Breast epithelium (tissue), 4 donors: Measurements from ENCODE around the gene XAGE1A. TPM values are rescaled to one million over a fixed set of nuclear protein-coding genes. Genes with fewer than 3 reads are reported as not detected.
"Not testable (repeated sequence)": the region's sequence is repeated elsewhere in the genome, so short reads cannot be mapped to it uniquely, and the experiment has no call there.

ENCODE experiments used
- DNase-seq, 2 donors: peaks; one replicate each; pipeline ENCODE4 v3.0.0-alpha.2; 2019; ENCODE audit warnings: low spot score in 2 of 2
- H3K27ac ChIP-seq, 2 donors: fragments of 200-600 bp; sonication (generic) in 1 of 2; one replicate each; pipeline ENCODE4 v1.5.1; 2016 to 2019; ENCODE audit warnings: mild to moderate bottlenecking in 1 of 2
- H3K27me3 ChIP-seq, 2 donors: fragments of 200-600 bp; sonication (generic) in 1 of 2; one replicate each; pipeline versions ENCODE4 v1.5.1 to v1.6.0; 2017 to 2019; ENCODE audit warnings: control low read depth in 1 of 2, mild to moderate bottlenecking in 1 of 2
- H3K36me3 ChIP-seq: fragments of 200-600 bp; one replicate; pipeline ENCODE4 v1.5.1; 2019
- H3K4me1 ChIP-seq, 2 donors: fragments of 200-600 bp; sonication (generic); one replicate each; pipeline ENCODE4 v1.5.1; 2016 to 2019; ENCODE audit warnings: control low read depth in 1 of 2
- H3K4me3 ChIP-seq, 3 donors: fragments of 200-600 bp; sonication (generic); 1 replicate in 2 of 3; 2 replicates in 1 of 3; pipeline ENCODE4 v1.5.1; 2016 to 2019; ENCODE audit warnings: mild to moderate bottlenecking in 3 of 3, moderate library complexity in 2 of 3
- H3K9me3 ChIP-seq, 2 donors: fragments of 200-600 bp; sonication (generic) in 1 of 2; one replicate each; pipeline ENCODE4 v1.5.1; 2016 to 2019; ENCODE audit warnings: control low read depth in 1 of 2
- POLR2A ChIP-seq: fragments of 450-650 bp; IDR thresholded peaks from one replicate; pipeline ENCODE4 v1.6.1; 2016; ENCODE audit warnings: antibody characterized with exemption, mild to moderate bottlenecking, moderate library complexity
- POLR2AphosphoS5 ChIP-seq, 3 donors: sonication (generic); formaldehyde crosslinking; IDR thresholded peaks; one replicate each; pipeline ENCODE4 v1.6.1; 2017; ENCODE audit warnings: antibody characterized with exemption in 3 of 3
- intact Hi-C: fragments of 100-400 bp; cut with DNase I; formaldehyde crosslinking; loops from one replicate; pipeline ENCODE4 v1.15.1; 2023; ENCODE audit warnings: low total_unique reads
- total RNA-seq, 3 donors: library from RNA; depleted of rRNA; stranded (reverse); fragments of >200 nt; gene quantifications; one replicate each; pipeline ENCODE4 v1.1.0, GENCODE V29; 2016
- TF ChIP-seq, protein P1 (sequence below), 3 donors: fragments of 450-650 bp; IDR thresholded peaks; one replicate each; pipeline ENCODE4 v1.5.1; 2016 to 2017; ENCODE audit warnings: antibody characterized with exemption in 3 of 3, mild to moderate bottlenecking in 3 of 3, moderate library complexity in 3 of 3

XAGE1A gene
- total RNA-seq, 3 donors from 2014 or later, result not detected

DNA sequence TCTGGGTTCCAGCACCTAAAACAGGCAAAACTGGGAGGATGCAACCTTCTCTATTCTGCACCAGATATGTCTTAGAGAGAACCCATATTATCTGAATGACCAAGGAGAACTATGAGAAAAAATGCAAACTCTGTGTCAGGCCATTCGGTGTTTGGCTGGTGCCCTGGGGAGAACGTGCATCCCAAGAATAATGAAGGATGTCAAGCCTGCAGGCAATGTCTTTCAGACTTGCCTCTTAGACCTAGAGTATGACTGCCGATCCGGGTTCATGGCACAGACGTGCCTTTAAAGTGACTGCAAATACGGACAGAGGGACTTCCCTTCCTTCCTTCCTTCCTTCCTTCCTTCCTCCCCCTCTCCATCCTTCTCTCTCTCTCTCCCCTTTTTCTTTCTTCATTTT lies 14.3 kb downstream of the XAGE1A start:
- H3K4me1 ChIP-seq, result no peaks in the 10 kb centered on the region
- no peaks in the 10 kb centered on the region for H3K36me3 ChIP-seq
- no peak for DNase-seq
- intact Hi-C loops, result no loop called here
- TF ChIP-seq POLR2A, result no peak
- TF ChIP-seq, protein P1, sequence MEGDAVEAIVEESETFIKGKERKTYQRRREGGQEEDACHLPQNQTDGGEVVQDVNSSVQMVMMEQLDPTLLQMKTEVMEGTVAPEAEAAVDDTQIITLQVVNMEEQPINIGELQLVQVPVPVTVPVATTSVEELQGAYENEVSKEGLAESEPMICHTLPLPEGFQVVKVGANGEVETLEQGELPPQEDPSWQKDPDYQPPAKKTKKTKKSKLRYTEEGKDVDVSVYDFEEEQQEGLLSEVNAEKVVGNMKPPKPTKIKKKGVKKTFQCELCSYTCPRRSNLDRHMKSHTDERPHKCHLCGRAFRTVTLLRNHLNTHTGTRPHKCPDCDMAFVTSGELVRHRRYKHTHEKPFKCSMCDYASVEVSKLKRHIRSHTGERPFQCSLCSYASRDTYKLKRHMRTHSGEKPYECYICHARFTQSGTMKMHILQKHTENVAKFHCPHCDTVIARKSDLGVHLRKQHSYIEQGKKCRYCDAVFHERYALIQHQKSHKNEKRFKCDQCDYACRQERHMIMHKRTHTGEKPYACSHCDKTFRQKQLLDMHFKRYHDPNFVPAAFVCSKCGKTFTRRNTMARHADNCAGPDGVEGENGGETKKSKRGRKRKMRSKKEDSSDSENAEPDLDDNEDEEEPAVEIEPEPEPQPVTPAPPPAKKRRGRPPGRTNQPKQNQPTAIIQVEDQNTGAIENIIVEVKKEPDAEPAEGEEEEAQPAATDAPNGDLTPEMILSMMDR (IDR thresholded peaks at IDR 0.05), result no peak
- H3K27me3 ChIP-seq, result peaks cover 0 to 30% of the 10 kb centered on the region in 2 donors
- H3K9me3 ChIP-seq, result no peaks in the 10 kb centered on the region
- H3K4me3 ChIP-seq, result no peak overlapping the region
- H3K27ac ChIP-seq, result no peak overlapping the region

DNA sequence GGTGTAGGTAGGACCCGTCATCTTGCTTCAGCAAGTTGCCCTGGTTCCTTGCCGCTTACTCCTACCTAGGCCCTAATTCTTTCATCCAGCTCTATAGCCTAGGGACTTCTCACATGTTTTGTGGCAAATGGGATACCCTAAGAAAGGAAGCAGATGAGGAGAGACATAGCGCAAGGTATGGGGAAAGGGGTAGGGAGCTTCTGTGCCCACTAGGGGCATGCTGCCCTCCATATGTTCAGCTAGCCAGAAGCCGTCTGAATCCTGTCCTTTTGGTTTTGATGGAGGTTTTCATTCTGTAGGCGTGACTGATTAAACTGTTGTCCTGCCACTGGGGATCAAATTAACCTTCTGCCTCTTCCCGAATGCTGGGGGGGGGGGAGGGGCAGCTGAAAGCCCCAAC lies 15.5 kb downstream of the XAGE1A start:
- peaks cover 0 to 18% of the 10 kb centered on the region in 2 donors for H3K27me3 ChIP-seq
- H3K4me3 ChIP-seq, H3K27ac ChIP-seq, H3K36me3 ChIP-seq, intact Hi-C loops, H3K9me3 ChIP-seq, DNase-seq, H3K4me1 ChIP-seq: not testable (repeated sequence)

DNA sequence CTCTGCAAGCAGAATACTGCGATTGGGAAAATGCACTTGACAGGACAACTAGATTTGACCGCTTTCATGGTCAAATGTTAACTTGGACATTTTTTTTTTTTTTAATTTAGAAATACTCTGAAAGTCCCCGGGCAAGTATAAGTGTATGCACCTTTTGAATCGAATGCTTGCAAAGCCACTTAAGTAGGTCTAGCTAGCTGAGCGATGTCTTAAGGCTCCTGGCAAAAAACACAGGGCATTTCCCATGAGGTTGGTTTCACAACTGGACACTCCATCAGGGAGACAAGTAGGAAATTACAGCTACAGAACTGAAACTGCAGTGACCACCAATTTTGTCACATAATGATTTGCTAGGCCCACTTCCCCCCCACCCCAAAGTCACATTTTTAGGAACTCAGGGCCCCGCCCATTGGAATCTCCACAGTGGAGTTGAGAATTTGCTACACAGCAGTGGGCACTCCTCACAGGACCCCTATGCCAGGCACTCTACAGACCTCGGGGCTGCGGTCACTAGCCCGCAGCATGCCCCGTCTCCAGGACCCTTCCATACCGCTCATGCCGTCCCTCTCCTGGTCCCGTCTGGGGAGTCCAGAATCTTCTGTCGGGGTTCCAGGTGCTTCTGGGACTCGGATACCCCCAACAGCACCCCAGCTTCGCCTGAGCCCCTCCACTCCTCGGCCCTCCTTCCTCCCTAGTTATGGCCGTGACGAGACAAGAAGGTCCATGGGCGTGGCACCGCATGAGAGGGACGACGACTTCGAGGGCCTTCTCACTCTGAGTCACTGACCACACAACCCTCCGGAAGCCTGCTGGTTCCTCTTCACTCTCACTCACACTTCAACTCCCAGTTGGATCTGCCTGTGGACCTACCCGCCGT lies 20.7 kb downstream of the XAGE1A start:
- H3K4me3 ChIP-seq, H3K27me3 ChIP-seq, H3K4me1 ChIP-seq, H3K27ac ChIP-seq, intact Hi-C loops, H3K9me3 ChIP-seq, DNase-seq, H3K36me3 ChIP-seq: not testable (repeated sequence)

DNA sequence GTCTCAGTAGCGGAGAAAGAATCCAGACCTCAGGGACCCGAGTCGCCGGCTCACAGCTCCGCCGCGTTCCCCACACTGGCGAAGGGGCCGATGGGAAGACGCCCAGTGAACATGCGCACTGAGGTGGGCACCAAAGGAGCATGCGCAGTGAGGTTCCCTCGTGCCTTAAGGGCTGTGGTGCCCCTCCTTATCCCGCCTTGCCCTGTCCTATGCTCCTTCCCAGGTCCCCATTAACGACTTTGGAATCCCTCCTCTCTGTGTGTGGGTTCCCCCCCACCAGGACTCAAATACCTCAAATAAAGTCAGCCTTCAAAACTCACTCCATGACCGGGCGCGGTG lies 21.3 kb downstream of the XAGE1A start, which contains the start of gene XAGE1B:
XAGE1B (minus strand) TSS at position 77 of the 339 bp plus-strand sequence. CDS start 1,536 bp downstream, outside the sequence.
- H3K4me1 ChIP-seq, DNase-seq, intact Hi-C loops, H3K27me3 ChIP-seq, H3K36me3 ChIP-seq, H3K4me3 ChIP-seq, H3K9me3 ChIP-seq, H3K27ac ChIP-seq: not testable (repeated sequence)

DNA sequence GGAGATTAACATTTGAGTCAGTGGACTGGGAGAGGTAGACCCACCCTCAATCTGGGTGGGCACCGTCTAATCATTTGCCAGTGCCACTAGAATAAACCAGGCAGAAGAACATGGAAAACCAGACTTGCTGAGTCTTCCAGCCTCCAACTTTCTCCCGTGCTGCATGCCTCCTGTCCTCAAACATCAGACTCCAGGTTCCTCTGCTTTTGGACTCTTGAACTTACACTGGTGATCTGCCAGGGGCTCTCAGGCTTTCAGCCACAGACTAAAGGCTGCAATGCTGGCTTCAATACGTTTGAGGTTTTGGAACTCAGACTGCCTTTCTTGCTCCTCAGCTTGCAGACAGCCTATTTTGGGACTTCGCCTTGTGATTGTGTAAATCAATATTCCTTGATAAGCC lies 45.4 kb downstream of the XAGE1A start:
- H3K36me3 ChIP-seq, intact Hi-C loops, DNase-seq, H3K9me3 ChIP-seq, H3K4me3 ChIP-seq, H3K27ac ChIP-seq, H3K4me1 ChIP-seq: not testable (repeated sequence)
- H3K27me3 ChIP-seq, result peaks cover 0 to 24% of the 10 kb centered on the region in 2 donors

DNA sequence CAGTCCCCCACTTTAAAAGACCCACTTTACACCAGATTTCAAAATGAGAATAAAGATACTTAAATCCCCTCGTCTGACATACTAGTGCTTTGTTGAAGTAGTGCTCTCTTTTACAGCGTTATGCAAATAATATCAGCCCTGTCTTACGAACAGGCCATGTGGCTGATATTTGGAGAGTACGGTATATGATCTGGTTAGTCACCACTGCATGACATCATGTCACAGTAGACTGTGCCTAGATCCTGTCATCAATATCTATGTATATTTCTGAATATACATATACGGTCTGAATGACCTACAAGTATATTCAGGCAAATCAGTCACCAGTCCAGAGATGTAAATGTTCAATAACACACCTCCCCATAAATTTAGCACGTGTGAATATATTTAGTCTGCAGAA lies 46.7 kb downstream of the XAGE1A start:
- Histone ChIP-seq H3K27me3 (peaks cover 0 to 24% of the 10 kb centered on the region in 2 donors), H3K4me3 (no peak overlapping the region), H3K9me3 (no peaks in the 10 kb centered on the region), H3K36me3 (no peaks in the 10 kb centered on the region), H3K27ac (no peak overlapping the region), H3K4me1 (no peaks in the 10 kb centered on the region)
- DNase-seq, result no peak
- intact Hi-C loops, result no loop called here
- TF ChIP-seq, protein P1 (IDR thresholded peaks at IDR 0.05), result no peak
- TF ChIP-seq POLR2AphosphoS5 (IDR thresholded peaks at IDR 0.05) (no peak), POLR2A (no peak)

DNA sequence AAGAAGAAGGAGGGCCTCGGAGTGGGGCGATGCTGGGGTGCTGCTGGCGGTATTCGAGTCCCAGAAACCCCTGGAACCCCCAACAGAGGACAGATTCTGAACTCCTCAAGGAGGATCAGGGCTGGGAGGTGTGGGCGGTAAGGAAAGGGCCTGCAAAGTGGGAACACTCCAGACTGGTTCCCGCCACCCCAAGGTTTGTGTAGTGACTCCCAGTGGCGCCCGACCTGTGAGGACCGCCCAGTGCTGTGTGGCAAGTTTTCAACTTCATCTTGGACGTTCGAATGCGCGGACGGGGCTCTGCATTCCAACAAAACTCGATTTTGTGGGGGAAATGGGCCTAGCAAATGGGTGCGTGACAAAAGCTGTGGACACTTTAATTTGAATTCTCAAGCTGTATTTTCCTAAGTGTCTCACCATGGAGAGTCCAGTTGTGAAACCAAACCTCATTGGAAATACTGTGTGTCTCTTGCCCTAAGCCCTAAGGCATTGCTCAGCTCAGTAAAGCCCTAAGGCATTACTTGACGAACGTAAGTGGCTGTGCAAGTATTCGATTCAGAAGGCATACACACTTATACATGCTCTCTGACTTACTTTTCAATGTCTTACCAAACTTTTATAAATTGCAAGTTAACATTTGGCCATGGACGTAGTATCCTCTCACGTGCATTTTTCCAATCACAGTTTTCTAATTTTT lies 48.7 kb downstream of the XAGE1A start:
- Histone ChIP-seq H3K4me3 (no peak overlapping the region), H3K36me3 (no peaks in the 10 kb centered on the region), H3K27me3 (peaks cover 0 to 29% of the 10 kb centered on the region in 2 donors), H3K4me1 (no peaks in the 10 kb centered on the region), H3K9me3 (no peaks in the 10 kb centered on the region), H3K27ac (no peak overlapping the region)
- TF ChIP-seq, protein P1 (IDR thresholded peaks at IDR 0.05), result no peak
- no peak for TF ChIP-seq POLR2AphosphoS5 (IDR thresholded peaks at IDR 0.05)
- no peak for TF ChIP-seq POLR2A
- intact Hi-C loops, result no loop called here
- DNase-seq, result no peak

DNA sequence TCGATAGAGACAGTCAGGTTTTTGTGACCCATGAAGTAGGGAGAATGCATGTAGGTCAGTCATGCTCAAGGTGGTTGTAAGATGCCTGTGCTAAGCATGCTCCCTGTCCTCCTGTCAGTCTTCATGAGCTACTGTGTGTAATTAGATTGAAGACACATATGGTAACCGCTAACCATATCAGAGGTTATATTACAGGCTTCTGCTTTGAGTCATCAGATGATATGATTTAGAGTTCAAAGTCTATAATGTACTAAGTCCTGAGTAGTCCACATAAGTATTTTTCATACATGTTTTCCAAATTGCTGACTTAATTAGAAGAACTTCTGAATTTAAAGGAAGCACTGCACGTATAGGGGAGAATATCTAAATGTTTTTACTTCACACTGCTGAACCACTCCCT lies 53.2 kb downstream of the XAGE1A start:
- H3K9me3 ChIP-seq, H3K36me3 ChIP-seq, intact Hi-C loops, DNase-seq, H3K4me3 ChIP-seq, H3K27ac ChIP-seq, H3K4me1 ChIP-seq: not testable (repeated sequence)
- H3K27me3 ChIP-seq, result peaks cover 0 to 31% of the 10 kb centered on the region in 2 donors
